Prostate gland (tissue), 2 donors: ENCODE data around the gene PPP1CB.

Experiments used
- CTCF ChIP-seq, 4 experiments: fragments of 200-600 bp in 2 of 4; fragments of 450-650 bp in 2 of 4; sonication (generic) in 2 of 4; IDR thresholded peaks; 1 replicate in 3 of 4; 2 replicates in 1 of 4; pipeline ENCODE4 v1.5.1; 2016 to 2019; ENCODE audit warnings: antibody characterized with exemption in 4 of 4, mild to moderate bottlenecking in 2 of 4, moderate library complexity in 2 of 4
- POLR2AphosphoS5 ChIP-seq: sonication (generic); formaldehyde crosslinking; IDR thresholded peaks from one replicate; pipeline ENCODE4 v1.6.1; 2017; ENCODE audit warnings: antibody characterized with exemption

DNA sequence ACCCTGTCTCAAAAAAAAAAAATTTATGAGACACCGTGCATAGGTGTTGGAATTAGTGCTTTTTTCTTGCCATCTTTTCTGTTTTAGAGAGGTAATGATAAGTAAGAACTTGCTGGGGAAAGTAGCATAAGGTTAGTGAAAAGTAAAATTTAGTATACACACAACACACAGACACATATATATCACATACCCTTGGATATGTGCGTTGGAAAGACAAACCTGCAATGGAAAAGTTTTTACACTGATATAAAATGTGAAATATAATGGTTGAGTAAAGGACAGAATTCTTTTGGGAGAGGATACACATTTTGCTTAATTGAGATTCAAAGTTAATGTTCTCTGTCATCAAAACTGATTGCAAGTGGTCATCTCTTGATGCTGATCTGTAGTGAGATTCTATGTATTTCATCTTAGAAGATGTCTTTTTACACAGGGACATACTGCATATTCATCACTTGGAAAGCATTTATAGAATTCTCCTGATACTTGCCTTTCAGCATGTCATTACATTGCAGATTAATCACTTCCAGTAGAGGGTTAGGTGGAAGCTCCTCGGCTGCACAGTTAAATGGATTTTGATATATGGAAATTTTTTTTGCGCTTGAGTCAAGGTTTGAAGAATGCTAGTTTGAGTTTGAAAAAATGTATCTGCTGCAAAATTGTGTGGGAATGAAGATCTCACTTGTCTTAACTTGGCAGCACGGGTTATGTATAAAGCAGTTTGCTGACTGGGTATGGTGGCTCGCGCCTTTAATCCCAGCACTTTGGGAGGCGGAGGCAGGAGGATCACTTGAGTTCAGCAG is 13.5 kb downstream of the PPP1CB start:
- no peak for TF ChIP-seq CTCF (IDR thresholded peaks at IDR 0.05)
- TF ChIP-seq POLR2AphosphoS5, result no peak
